MCF 10A (cell line): ENCODE measurements around the gene GLB1L2. TPM values are rescaled to one million over a fixed set of nuclear protein-coding genes. Genes with fewer than 3 reads are reported as not detected.

Experiments
- BruUV-seq: library from RNA; stranded (reverse); fragments of 400-500 nt; replicated peaks from 2 replicates; lab custom pipeline; 2021; lab: Mats Ljungman, UMichigan
- CTCF ChIA-PET: fragments of 300-600 bp; sonication (Branson Sonifier 250); formaldehyde crosslinking; extraction: SDS; loops from one replicate; lab custom pipeline; 2021; ENCODE audit warnings: antibody characterized with exemption, inconsistent platforms; lab: Yijun Ruan, JAX
- POLR2A ChIA-PET: fragments of 300-600, 350-650 bp; sonication (Branson Sonifier 250); formaldehyde crosslinking; extraction: SDS; loops from one replicate; lab custom pipeline; 2020; ENCODE audit warnings: antibody characterized with exemption, inconsistent platforms; lab: Yijun Ruan, JAX
- DNase-seq: peaks from one replicate; pipeline ENCODE4 v3.0.0-alpha.2; 2018; ENCODE audit not compliant: unreplicated experiment
- H3K27ac Mint-ChIP-seq: one replicate; pipeline ENCODE4 v1.8.0; 2022; ENCODE audit warnings: mild to moderate bottlenecking, low read depth, mixed read lengths; ENCODE audit not compliant: unreplicated experiment
- H3K27me3 Mint-ChIP-seq: one replicate; pipeline ENCODE4 v1.8.0; 2022; ENCODE audit warnings: mixed read lengths; ENCODE audit not compliant: insufficient read depth, unreplicated experiment
- H3K36me3 Mint-ChIP-seq: one replicate; pipeline ENCODE4 v1.8.0; 2022; ENCODE audit warnings: mild to moderate bottlenecking, moderate library complexity, mixed read lengths; ENCODE audit not compliant: insufficient read depth, unreplicated experiment
- H3K4me1 Mint-ChIP-seq: one replicate; pipeline ENCODE4 v1.8.0; 2022; ENCODE audit warnings: mixed read lengths; ENCODE audit not compliant: insufficient read depth, unreplicated experiment
- H3K4me3 Mint-ChIP-seq: one replicate; pipeline ENCODE4 v1.8.0; 2022; ENCODE audit warnings: mild to moderate bottlenecking, moderate library complexity, mixed read lengths; ENCODE audit not compliant: unreplicated experiment
- H3K9me3 Mint-ChIP-seq: one replicate; pipeline ENCODE4 v1.8.0; 2022; ENCODE audit warnings: mixed read lengths; ENCODE audit not compliant: unreplicated experiment
- CTCF ChIP-seq: fragments of 200-600 bp; IDR thresholded peaks from one replicate; pipeline ENCODE4 v1.8.0; 2022; ENCODE audit warnings: antibody characterized with exemption, mild to moderate bottlenecking; ENCODE audit not compliant: unreplicated experiment
- intact Hi-C: fragments of 100-400 bp; cut with micrococcal nuclease; formaldehyde crosslinking; loops from 2 replicates; pipeline ENCODE4 v1.14.1; 2022
- total RNA-seq: library from RNA; stranded (reverse); gene quantifications from 2 replicates; pipeline ENCODE4 v1.2.3, GENCODE V29; 2022

The GLB1L2 gene
- total RNA-seq, 1 experiment from 2014 or later: 17.0 TPM

GRCh38 chr11:134374171-134374570 lies 42.4 kb downstream of the GLB1L2 start:
- no peak overlapping the region for H3K4me3 Mint-ChIP-seq
- no peak for TF ChIP-seq CTCF
- no peaks in the 10 kb centered on the region for H3K36me3 Mint-ChIP-seq
- no TSS peak for BruUV-seq
- ChIA-PET POLR2A (no interaction called here), CTCF (interaction anchor here (1.1 to 1.7 kb wide), 2 partner anchors 14 to 42 kb away, joined by 3 to 6 read pairs; no protein-coding TSS in a partner anchor)
- H3K4me1 Mint-ChIP-seq: no peaks in the 10 kb centered on the region
- no peaks in the 10 kb centered on the region for H3K9me3 Mint-ChIP-seq
- no peaks in the 10 kb centered on the region for H3K27me3 Mint-ChIP-seq
- no peak overlapping the region for H3K27ac Mint-ChIP-seq
- no peak for DNase-seq
- intact Hi-C loops: no loop called here

GRCh38 chr11:134374891-134375550 lies 43.2 kb downstream of the GLB1L2 start:
- no peaks in the 10 kb centered on the region for H3K9me3 Mint-ChIP-seq

GRCh38 chr11:134376150-134376921 lies 44.5 kb downstream of the GLB1L2 start:
- POLR2A ChIA-PET: no interaction called here
- intact Hi-C loops: no loop called here
- Mint-ChIP-seq H3K27me3 (peaks cover 7% of the 10 kb centered on the region), H3K27ac (no peak overlapping the region), H3K4me1 (no peaks in the 10 kb centered on the region), H3K36me3 (no peaks in the 10 kb centered on the region), H3K9me3 (no peaks in the 10 kb centered on the region), H3K4me3 (no peak overlapping the region)
- CTCF ChIA-PET: interaction anchor here (0.7 to 1.0 kb wide), 3 partner anchors 114 to 493 kb away, joined by 3 to 4 read pairs (median 3); no protein-coding TSS in a partner anchor
- no TSS peak for BruUV-seq
- no peak for DNase-seq
- TF ChIP-seq CTCF: no peak

More at GRCh38 chr11:134374891-134375550, 43.2 kb downstream of the GLB1L2 start:
- no peak overlapping the region for H3K27ac Mint-ChIP-seq
- no peaks in the 10 kb centered on the region for H3K4me1 Mint-ChIP-seq
- TF ChIP-seq CTCF: no peak
- H3K36me3 Mint-ChIP-seq: no peaks in the 10 kb centered on the region
- ChIA-PET CTCF (interaction anchor here (1.1 to 1.7 kb wide), 2 partner anchors 15 to 42 kb away, joined by 3 to 6 read pairs; no protein-coding TSS in a partner anchor), POLR2A (no interaction called here)
- H3K4me3 Mint-ChIP-seq: no peak overlapping the region
- H3K27me3 Mint-ChIP-seq: peaks cover 2% of the 10 kb centered on the region
- no TSS peak for BruUV-seq
- no peak for DNase-seq
- intact Hi-C loops: no loop called here

- no TSS peak for BruUV-seq
Measured at GRCh38 chr11:134377876-134378275, 46.1 kb downstream of the GLB1L2 start.

More at GRCh38 chr11:134377876-134378275, 46.1 kb downstream of the GLB1L2 start:
- no peak for TF ChIP-seq CTCF
- no peak overlapping the region for H3K27ac Mint-ChIP-seq
- intact Hi-C loops: no loop called here
- ChIA-PET POLR2A (interaction anchor here (0.6 kb wide), 1 partner anchor 386 kb away, joined by 4 read pairs; no protein-coding TSS in a partner anchor), CTCF (interaction anchor here (0.7 kb wide), 1 partner anchor 1056 kb away, joined by 3 read pairs; no protein-coding TSS in a partner anchor)
- no peak overlapping the region for H3K4me3 Mint-ChIP-seq
- H3K27me3 Mint-ChIP-seq: peaks cover 7% of the 10 kb centered on the region
- no peak for DNase-seq
- no peaks in the 10 kb centered on the region for H3K36me3 Mint-ChIP-seq
- no peaks in the 10 kb centered on the region for H3K9me3 Mint-ChIP-seq
- H3K4me1 Mint-ChIP-seq: no peaks in the 10 kb centered on the region
